Suppressor macrophage (primary cell): ENCODE data around the gene ARFGAP1.
"Not testable (repeated sequence)": the region's sequence is repeated elsewhere in the genome, so short reads cannot be mapped to it uniquely, and the experiment has no call there.

Source experiments
- DNase-seq, 4 experiments: peaks; one replicate each; pipeline ENCODE4 v3.0.0-alpha.2; 2020 to 2022

The ARFGAP1 gene

GRCh38 chr20:63292904-63293303 is 20.3 kb downstream of the ARFGAP1 start, which contains the start of gene COL20A1:
COL20A1 (plus strand) TSS chr20:63293186; CDS start chr20:63295108, 1,922 bp downstream.
- no peak for DNase-seq

- DNase-seq = no peak
Observed at GRCh38 chr20:63293456-63293855, 20.8 kb downstream of the ARFGAP1 start.

- DNase-seq = no peak
Observed at GRCh38 chr20:63293871-63294535, 21.4 kb downstream of the ARFGAP1 start.

GRCh38 chr20:63294536-63294900 is 21.9 kb downstream of the ARFGAP1 start:
- no peak for DNase-seq

DNA sequence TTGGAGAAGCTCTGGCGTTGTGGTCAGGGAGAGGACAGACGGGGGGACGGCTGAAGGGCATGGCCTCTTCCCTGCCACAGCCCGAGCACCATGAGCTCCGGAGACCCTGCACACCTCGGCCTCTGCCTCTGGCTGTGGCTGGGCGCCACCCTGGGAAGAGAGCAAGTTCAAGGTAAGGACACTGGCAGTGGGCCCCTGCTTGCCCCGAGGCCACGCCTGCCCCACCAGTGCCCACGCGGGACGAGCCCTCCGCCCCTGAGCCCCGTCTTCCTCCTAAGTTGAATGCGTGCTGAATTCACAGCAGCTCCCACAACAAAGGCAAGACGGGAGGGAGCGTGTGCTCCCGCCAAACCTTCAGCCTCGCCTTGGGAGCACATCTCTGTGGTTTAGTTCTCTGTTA is 22.4 kb downstream of the ARFGAP1 start:
- DNase-seq = no peak

DNA sequence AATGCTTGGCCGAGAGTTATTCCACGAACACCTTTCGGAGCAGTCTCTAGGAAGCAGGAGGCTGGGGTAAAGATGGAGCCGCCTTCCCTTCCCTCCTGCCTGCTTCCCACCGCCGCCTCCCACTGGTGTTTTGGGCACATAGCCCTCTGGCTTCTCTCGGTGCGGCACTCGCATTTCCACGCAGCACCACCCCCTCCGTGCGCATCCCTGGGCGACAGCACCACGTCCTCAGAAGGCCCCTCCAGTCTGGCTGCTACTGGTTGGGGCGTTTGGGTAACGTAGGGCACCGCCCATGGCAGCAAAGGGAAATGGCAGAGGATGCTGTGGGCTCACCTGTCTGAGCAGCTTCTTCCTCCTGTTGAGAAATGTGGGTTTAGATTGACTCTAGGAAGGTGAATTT is 22.8 kb downstream of the ARFGAP1 start:
- DNase-seq = no peak

- DNase-seq = no peak
Observed at GRCh38 chr20:63295846-63296245, 23.2 kb downstream of the ARFGAP1 start.

DNA sequence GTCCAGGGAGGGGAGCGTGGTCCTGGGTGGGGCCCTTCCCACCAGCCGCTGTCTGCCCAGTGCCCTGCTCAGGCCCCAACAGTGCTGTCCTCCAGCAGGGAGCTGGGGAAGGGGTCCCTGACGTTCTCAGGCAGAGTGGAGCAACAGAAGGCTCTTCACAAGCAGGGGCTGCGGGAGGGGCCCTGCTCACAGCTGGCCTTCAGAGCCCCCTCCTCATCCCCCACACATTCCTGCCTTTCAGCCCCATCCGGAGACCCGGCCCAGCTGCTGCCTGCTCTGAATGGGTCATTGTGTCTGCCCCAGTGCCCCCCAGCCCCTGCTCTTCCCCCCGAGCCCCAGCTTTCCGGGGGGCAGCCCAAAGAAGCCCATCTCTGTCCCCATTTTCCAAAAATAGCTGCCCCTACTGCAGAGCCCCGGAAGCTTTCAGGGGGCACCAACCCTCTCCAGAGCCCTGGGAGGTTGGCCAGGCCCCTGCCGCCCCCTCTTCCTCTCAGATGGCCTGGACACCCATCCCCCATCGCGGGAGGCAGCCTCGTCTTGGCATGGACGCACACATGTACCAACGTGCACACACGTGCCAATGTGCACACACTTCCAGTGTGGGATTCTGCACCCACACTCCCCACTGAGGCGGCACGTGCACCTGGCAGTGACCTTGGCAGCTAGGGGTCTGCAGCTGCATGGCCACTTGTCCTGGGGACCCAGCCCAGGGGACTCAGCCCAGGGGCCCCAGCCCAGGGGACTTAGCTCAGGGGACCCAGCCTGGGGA is 24.1 kb downstream of the ARFGAP1 start:
- no peak for DNase-seq

GRCh38 chr20:63297371-63297781 is 24.8 kb downstream of the ARFGAP1 start:
- no peak for DNase-seq

DNA sequence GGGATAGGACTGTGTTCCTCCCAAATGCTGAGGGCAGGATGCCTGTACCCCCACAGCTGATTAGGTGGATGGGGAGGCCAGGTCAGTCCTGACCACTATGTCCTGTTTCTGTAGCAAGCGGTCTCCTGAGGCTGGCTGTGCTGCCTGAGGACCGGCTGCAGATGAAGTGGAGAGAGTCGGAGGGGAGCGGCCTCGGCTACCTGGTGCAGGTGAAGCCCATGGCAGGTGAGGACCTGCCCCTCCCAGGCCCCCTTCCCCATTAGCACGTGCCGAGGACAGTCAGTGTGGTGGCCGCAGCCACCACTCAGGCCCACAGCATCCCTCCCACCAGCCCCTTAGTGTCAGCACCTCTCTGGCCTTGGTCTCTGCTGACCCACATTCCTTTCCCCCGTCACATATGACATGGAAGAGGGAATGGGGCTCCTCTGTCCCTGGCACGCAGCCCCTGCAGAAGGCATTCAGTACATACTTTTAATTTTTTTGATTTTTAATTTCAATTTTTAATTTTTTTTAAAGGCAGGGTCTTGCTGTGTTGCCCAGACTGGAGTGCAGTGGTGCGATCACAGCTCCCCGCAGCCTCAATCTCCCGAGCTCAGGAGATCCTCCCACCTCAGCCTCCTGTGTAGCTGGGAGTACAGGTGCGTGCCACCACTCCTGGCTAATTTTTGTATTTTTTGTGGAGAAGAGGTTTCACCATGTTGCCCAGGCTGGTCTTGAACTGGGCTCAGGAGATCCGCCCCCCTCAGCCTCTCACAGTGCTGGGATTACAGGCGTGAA is 25.4 kb downstream of the ARFGAP1 start:
- DNase-seq = no peak

GRCh38 chr20:63298731-63299312 is 26.2 kb downstream of the ARFGAP1 start:
- DNase-seq = no peak

DNA sequence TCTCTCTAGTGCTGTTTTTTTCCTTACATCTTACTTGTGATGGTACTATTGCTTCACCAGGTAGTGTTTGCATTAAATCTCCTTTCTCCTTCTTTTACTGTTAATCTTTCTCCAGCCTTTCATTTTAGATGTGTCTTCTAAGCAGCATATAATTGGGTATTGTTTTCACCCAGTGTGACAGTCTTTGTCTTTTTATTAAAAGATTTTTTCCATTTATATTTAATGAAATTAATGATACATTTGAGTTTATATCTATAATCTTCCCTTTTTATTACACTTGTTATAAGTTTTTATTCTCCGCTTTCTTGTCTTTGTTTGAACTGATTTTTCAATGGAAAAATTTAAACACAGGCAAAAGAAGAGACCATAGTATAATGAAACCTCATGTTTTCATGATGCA is 29.1 kb downstream of the ARFGAP1 start:
- DNase-seq = no peak

GRCh38 chr20:63303095-63303666 is 30.6 kb downstream of the ARFGAP1 start:
- DNase-seq = no peak

DNA sequence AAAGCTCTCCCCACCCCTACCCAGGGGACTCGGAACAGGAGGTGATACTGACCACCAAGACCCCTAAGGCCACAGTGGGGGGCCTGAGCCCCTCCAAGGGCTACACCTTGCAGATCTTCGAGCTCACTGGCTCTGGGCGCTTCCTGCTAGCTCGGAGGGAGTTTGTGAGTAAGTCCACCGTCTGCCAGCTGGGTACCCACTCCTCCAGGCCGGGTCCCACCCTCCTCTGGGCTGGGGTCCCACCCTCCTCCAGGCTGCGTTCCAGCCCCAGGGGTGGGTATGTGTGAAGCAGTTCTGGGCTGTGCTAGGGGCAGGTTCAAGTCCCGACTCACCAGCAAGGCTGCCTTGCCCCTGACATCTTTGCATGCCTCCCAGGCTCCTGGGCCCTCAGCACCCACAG is 32.8 kb downstream of the ARFGAP1 start:
- DNase-seq = no peak

DNA sequence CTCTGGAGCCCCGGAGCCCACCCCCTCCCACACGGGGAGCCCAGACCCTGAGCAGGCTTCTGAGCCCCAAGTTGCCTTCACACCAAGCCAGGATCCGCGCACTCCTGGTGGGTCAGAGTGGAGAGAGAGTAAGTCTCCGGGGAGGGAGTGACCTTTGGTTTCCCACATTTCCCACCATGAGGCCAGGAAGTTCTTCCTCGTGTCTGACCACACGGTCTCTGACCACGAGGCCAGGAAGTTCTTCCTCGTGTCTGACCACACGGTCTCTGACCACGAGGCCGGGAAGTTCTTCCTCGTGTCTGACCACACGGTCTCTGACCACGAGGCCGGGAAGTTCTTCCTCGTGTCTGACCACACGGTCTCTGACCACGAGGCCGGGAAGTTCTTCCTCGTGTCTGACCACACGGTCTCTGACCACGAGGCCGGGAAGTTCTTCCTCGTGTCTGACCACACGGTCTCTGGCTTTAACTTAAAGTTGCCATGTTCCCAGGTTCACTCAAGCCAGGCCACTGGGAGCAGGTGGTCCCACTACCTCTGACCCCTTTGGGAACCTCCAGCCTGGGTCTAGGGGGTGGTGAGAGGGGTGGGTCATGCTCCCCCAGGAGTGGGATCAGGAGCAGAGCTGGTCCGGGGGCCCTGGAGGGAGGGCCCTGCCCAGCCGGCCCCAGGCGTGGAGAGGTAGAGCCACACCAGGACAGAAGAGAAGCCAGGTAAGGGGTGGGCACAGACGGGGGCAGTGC is 33.5 kb downstream of the ARFGAP1 start:
- not testable (repeated sequence) for DNase-seq

- no peak for DNase-seq
Observed at GRCh38 chr20:63306673-63307537, 34.3 kb downstream of the ARFGAP1 start.

GRCh38 chr20:63307538-63308217 is 35.1 kb downstream of the ARFGAP1 start:
- no peak for DNase-seq

- no peak for DNase-seq
Observed at GRCh38 chr20:63308218-63308911, 35.8 kb downstream of the ARFGAP1 start.

DNA sequence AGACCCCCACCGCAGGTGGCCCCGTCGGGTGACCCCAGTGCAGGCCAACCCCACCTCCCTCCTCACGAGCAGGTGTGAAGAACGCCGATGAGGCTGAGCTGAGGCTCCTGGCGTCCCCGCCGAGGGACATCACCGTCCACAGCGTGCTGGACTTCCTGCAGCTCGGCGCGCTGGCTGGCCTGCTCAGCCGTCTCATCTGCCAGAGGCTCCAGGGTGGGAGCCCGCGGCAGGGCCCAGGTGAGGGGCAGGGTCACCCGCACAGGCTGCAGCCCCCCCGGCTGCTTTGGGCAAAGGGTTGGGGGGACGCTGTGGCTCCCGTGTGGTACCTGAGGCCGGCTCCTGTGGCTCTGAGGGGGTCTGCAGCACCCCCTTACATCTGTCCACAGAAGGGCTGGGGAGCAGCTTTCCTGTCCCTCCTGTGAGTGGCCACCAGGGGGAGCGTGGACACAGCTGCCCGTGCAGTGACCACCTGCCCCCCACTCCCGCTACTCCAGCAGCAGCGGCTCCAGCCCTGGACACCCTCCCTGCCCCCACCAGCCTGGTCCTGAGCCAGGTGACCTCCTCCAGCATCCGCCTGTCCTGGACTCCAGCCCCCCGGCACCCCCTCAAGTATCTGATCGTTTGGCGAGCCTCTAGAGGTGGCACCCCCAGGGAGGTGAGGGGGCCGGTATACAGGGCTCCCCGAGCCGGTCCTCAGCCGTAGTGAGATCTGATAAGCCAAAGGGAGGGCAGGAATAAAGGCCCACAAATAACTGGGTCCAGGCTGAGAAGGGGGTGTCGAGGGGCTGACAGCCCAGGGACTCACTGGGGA is 36.9 kb downstream of the ARFGAP1 start:
- DNase-seq = peak; percentile 29 to 65 (median 51)
